Measurements from ENCODE around the gene ZNF646. TPM values are rescaled to one million over a fixed set of nuclear protein-coding genes. Genes with fewer than 3 reads are reported as not detected.

ZNF646 gene
- total and polyA plus RNA-seq, 2 of the 13 experiments (the other 11 are each of a cell fraction or from before 2014, with no cell fraction given) = 3.4 to 10.9 TPM

- no peak for TF ChIP-seq RERE (CRISPR knock-in tag; IDR thresholded peaks at IDR 0.05; ENCODE audit: low read depth)
- no peak for TF ChIP-seq IKZF1 (IDR thresholded peaks at IDR 0.05)
- no peak for TF ChIP-seq ELF3 (CRISPR knock-in tag; IDR thresholded peaks at IDR 0.05)
- no peak for TF ChIP-seq ZBTB25 (CRISPR knock-in tag; IDR thresholded peaks at IDR 0.05)
- no peak for TF ChIP-seq SNAPC5 (CRISPR knock-in tag; IDR thresholded peaks at IDR 0.05; ENCODE audit: borderline replicate concordance)
- TF ChIP-seq ZNF512 (CRISPR knock-in tag; IDR thresholded peaks at IDR 0.05) = no peak
- TF ChIP-seq HMG20B (CRISPR knock-in tag; conservative IDR thresholded peaks at IDR 0.05) = no peak
- TF ChIP-seq ZNF441 (CRISPR knock-in tag; IDR thresholded peaks at IDR 0.05; ENCODE audit: borderline replicate concordance) = no peak
- TF ChIP-seq ADNP (CRISPR knock-in tag; IDR thresholded peaks at IDR 0.05) = 0 out of 2 replicates have a peak, but pooled peaks have one; percentile 39
- no peak for TF ChIP-seq ZNF205 (CRISPR knock-in tag; IDR thresholded peaks at IDR 0.05)
- TF ChIP-seq ZNF232 (CRISPR knock-in tag; IDR thresholded peaks at IDR 0.05; ENCODE audit: borderline replicate concordance) = 0 out of 2 replicates have a peak, but pooled peaks have one; percentile 19
- TF ChIP-seq POGZ (CRISPR knock-in tag; IDR thresholded peaks at IDR 0.05) = 0 out of 2 replicates have a peak, but pooled peaks have one; percentile 49
- TF ChIP-seq SP5 (CRISPR knock-in tag; IDR thresholded peaks at IDR 0.05; ENCODE audit: borderline replicate concordance, low read depth) = no peak
- no peak; the same call in 1 of the 2 replicates for TF ChIP-seq ATF7-NPFF (CRISPR knock-in tag; IDR thresholded peaks at IDR 0.05; ENCODE audit: low read depth)
- no peak for TF ChIP-seq ZNF282 (IDR thresholded peaks at IDR 0.05; ENCODE audit: partially characterized antibody)
- TF ChIP-seq ZNF468 (CRISPR knock-in tag; IDR thresholded peaks at IDR 0.05) = 0 out of 2 replicates have a peak, but pooled peaks have one; percentile 31
- TF ChIP-seq KAT8 (CRISPR knock-in tag; IDR thresholded peaks at IDR 0.05) = no peak
- no peak for TF ChIP-seq TCF7L2 (IDR thresholded peaks at IDR 0.05; ENCODE audit: low read depth, low read length)
- no peak for TF ChIP-seq SATB2 (CRISPR knock-in tag; IDR thresholded peaks at IDR 0.05)
- TF ChIP-seq TBX3 (IDR thresholded peaks at IDR 0.05; ENCODE audit: borderline replicate concordance) = no peak
Measured at GRCh38 chr16:31106509-31107464, 32.6 kb downstream of the ZNF646 start (continued).
